DND-41 (cell line): ENCODE results near the gene PSG6.
"Not testable (repeated sequence)": the region's sequence is repeated elsewhere in the genome, so short reads cannot be mapped to it uniquely, and the experiment has no call there.

Experiments used
- EZH2 ChIP-seq: IDR thresholded peaks from 3 replicates; pipeline ENCODE4 v1.6.1; 2012; ENCODE audit warnings: borderline replicate concordance, low read depth, mild to moderate bottlenecking, moderate library complexity, low read length, inconsistent platforms; ENCODE audit not compliant: severe bottlenecking
- TF ChIP-seq, protein P1 (sequence below): IDR thresholded peaks from 2 replicates; pipeline ENCODE4 v1.5.1; 2012; ENCODE audit warnings: borderline replicate concordance, low read length, moderate library complexity, mild to moderate bottlenecking; ENCODE audit not compliant: poor library complexity, severe bottlenecking; ENCODE audit errors: extremely low read depth

DNA sequence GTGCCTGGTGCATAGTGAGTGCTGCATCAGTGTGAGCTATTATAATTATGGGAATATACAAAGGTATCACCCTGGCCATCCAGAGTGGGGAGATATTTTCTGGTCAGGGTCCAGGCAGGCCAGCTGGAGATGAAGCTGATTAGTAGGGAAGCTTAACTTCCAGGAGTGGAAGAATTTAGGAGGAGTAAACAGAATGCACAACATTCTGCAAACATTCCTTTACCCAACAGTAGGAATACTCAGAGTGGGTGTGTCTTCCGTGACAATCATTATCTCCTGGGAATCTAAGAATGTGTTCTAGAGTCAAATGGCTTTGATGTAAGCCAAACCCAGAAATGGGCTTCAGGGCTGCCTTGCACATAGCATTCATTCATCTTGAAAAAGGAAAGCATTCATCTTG is 19.0 kb downstream of the PSG6 start:
- TF ChIP-seq EZH2, result not testable (repeated sequence)
- TF ChIP-seq, protein P1, sequence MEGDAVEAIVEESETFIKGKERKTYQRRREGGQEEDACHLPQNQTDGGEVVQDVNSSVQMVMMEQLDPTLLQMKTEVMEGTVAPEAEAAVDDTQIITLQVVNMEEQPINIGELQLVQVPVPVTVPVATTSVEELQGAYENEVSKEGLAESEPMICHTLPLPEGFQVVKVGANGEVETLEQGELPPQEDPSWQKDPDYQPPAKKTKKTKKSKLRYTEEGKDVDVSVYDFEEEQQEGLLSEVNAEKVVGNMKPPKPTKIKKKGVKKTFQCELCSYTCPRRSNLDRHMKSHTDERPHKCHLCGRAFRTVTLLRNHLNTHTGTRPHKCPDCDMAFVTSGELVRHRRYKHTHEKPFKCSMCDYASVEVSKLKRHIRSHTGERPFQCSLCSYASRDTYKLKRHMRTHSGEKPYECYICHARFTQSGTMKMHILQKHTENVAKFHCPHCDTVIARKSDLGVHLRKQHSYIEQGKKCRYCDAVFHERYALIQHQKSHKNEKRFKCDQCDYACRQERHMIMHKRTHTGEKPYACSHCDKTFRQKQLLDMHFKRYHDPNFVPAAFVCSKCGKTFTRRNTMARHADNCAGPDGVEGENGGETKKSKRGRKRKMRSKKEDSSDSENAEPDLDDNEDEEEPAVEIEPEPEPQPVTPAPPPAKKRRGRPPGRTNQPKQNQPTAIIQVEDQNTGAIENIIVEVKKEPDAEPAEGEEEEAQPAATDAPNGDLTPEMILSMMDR, result not testable (repeated sequence)
